Endothelial cell of umbilical vein (primary cell): ENCODE data around the gene GSK3A. TPM values are rescaled to one million over a fixed set of nuclear protein-coding genes. Genes with fewer than 3 reads are reported as not detected.
A peak's percentile ranks its signal among the peaks of the same experiment; 100 is the strongest.

Experiments
- BruUV-seq: library from RNA; stranded (reverse); fragments of 400-500 nt; replicated peaks from 2 replicates; lab custom pipeline; 2021; lab: Mats Ljungman, UMichigan
- CTCF ChIA-PET: fragments of 300-600, 350-600 bp; sonication (Branson Sonifier 250); formaldehyde crosslinking; loops from one replicate; lab custom pipeline; 2021; ENCODE audit warnings: antibody characterized with exemption, inconsistent platforms; lab: Charles Lee
- POLR2A ChIA-PET: fragments of 300-600, 350-600 bp; sonication (Branson Sonifier 250); formaldehyde crosslinking; loops from one replicate; lab custom pipeline; 2021; ENCODE audit warnings: antibody characterized with exemption, inconsistent platforms; lab: Charles Lee
- DNase-seq: peaks from one replicate; pipeline ENCODE4 v3.0.0-alpha.2; 2011; ENCODE audit warnings: low read depth, low spot score
- FAIRE-seq: peaks from 2 replicates; lab custom pipeline; 2011; peaks lifted over from hg19 to GRCh38; lab: Jason Lieb, UNC
- H2AFZ ChIP-seq: 2 replicates; pipeline ENCODE4 v1.6.0; 2012; ENCODE audit warnings: low read depth, low read length, control low read depth, inconsistent platforms
- H3K27ac ChIP-seq: 2 replicates; pipeline ENCODE4 v1.5.1; 2011; ENCODE audit warnings: low read depth, mild to moderate bottlenecking, control low read depth, low read length, moderate library complexity; ENCODE audit not compliant: insufficient read depth
- H3K27me3 ChIP-seq, 2 experiments: 2 replicates each; pipeline versions ENCODE4 v1.6.0 to v1.6.1; 2011; ENCODE audit warnings: low read length in 2 of 2, mixed read lengths in 1 of 2; ENCODE audit not compliant: control insufficient read depth in 2 of 2, insufficient read depth in 2 of 2
- H3K36me3 ChIP-seq, 2 experiments: 2 replicates in 1 of 2; 3 replicates in 1 of 2; pipeline ENCODE4 v1.5.1; 2011; ENCODE audit warnings: low read length in 2 of 2, mild to moderate bottlenecking in 1 of 2, moderate library complexity in 1 of 2; ENCODE audit not compliant: control insufficient read depth in 2 of 2, insufficient read depth in 2 of 2; ENCODE audit errors: extremely low read depth in 1 of 2
- H3K4me1 ChIP-seq: 3 replicates; pipeline ENCODE4 v1.5.1; 2011; ENCODE audit warnings: mild to moderate bottlenecking, low read length; ENCODE audit not compliant: control insufficient read depth, insufficient read depth; ENCODE audit errors: extremely low read depth
- H3K4me2 ChIP-seq: 2 replicates; pipeline ENCODE4 v1.6.1; 2011; ENCODE audit warnings: low read length, control low read depth, mixed read lengths; ENCODE audit not compliant: insufficient read depth
- H3K4me3 ChIP-seq, 3 experiments: fragments of 200-600 bp in 1 of 3; sonication (generic), shearing (Covaris generic) in 1 of 3; replicated peaks in 1 of 3; 2 replicates each; pipeline ENCODE4 v1.5.1; 2011 to 2016; ENCODE audit warnings: control low read depth in 3 of 3, low read length in 3 of 3, mild to moderate bottlenecking in 2 of 3, inconsistent platforms in 1 of 3, low read depth in 1 of 3, moderate library complexity in 1 of 3; ENCODE audit not compliant: insufficient read depth in 1 of 3
- H3K79me2 ChIP-seq: 2 replicates; pipeline ENCODE4 v1.6.0; 2012; ENCODE audit warnings: low read length, inconsistent platforms; ENCODE audit not compliant: control insufficient read depth, insufficient read depth
- H3K9ac ChIP-seq: replicated peaks from 2 replicates; pipeline ENCODE3; 2011; ENCODE audit warnings: low read length, control low read depth; ENCODE audit not compliant: insufficient read depth; ENCODE audit errors: extremely low read depth
- H3K9me1 ChIP-seq: replicated peaks from 3 replicates; pipeline ENCODE4 v1.6.0; 2011; ENCODE audit warnings: mild to moderate bottlenecking, low read length; ENCODE audit not compliant: control insufficient read depth, insufficient read depth; ENCODE audit errors: extremely low read depth
- H3K9me3 ChIP-seq: replicated peaks from 2 replicates; pipeline ENCODE4 v1.5.1; 2012; ENCODE audit warnings: low read length, inconsistent platforms; ENCODE audit not compliant: control insufficient read depth, insufficient read depth
- H4K20me1 ChIP-seq: replicated peaks from 2 replicates; pipeline ENCODE3; 2011; ENCODE audit warnings: mild to moderate bottlenecking, low read length; ENCODE audit not compliant: control insufficient read depth, insufficient read depth; ENCODE audit errors: extremely low read depth
- POLR2AphosphoS5 ChIP-seq: IDR thresholded peaks from 2 replicates; pipeline ENCODE4 v1.6.1; 2012; ENCODE audit warnings: low read depth, mild to moderate bottlenecking, control low read depth, low read length, moderate library complexity; ENCODE audit not compliant: insufficient read depth
- dilution Hi-C: fragments of 300-500 bp; cut with MboI; formaldehyde crosslinking; loops from one replicate; pipeline ENCODE4 v1.15.0; 2019; ENCODE audit warnings: low sequenced_read_pairs; ENCODE audit not compliant: extremely low pct_ligation_motif_present
- intact Hi-C: fragments of 100-400 bp; cut with micrococcal nuclease; formaldehyde crosslinking; loops from one replicate; pipeline ENCODE4 v1.10.0; 2022
- polyA plus RNA-seq, 4 experiments: library from polyadenylated mRNA; depleted of rRNA in 3 of 4; stranded (reverse) in 3 of 4; unstranded in 1 of 4; fragments of >200 nt; gene quantifications; 2 replicates each; pipeline versions ENCODE4 v1.2.1 to v1.2.3, GENCODE V29; 2011 to 2012; ENCODE audit warnings: missing spikeins in 1 of 4
- total RNA-seq: library from RNA; stranded (reverse); gene quantifications from 2 replicates; pipeline ENCODE4 v1.2.3, GENCODE V29; 2021
- TF ChIP-seq, protein P1 (sequence below), 2 donors: IDR thresholded peaks; 1 replicate in 1 of 2; 2 replicates in 1 of 2; pipeline ENCODE4 v1.5.1; 2011; ENCODE audit warnings: low read length in 2 of 2, mild to moderate bottlenecking in 2 of 2, moderate library complexity in 2 of 2, control low read depth in 1 of 2, inconsistent platforms in 1 of 2, low read depth in 1 of 2; ENCODE audit not compliant: insufficient read depth in 1 of 2; ENCODE audit errors: extremely low read depth in 1 of 2
- TF ChIP-seq, protein P2 (sequence below): IDR thresholded peaks from 2 replicates; pipeline ENCODE4 v1.6.1; 2011; ENCODE audit not compliant: insufficient read depth, insufficient read length

The GSK3A gene
- total and polyA plus RNA-seq, 2 donors (not counting 3 experiments of a cell fraction or from before 2014, with no cell fraction given) = 49.5 to 73.7 TPM

DNA sequence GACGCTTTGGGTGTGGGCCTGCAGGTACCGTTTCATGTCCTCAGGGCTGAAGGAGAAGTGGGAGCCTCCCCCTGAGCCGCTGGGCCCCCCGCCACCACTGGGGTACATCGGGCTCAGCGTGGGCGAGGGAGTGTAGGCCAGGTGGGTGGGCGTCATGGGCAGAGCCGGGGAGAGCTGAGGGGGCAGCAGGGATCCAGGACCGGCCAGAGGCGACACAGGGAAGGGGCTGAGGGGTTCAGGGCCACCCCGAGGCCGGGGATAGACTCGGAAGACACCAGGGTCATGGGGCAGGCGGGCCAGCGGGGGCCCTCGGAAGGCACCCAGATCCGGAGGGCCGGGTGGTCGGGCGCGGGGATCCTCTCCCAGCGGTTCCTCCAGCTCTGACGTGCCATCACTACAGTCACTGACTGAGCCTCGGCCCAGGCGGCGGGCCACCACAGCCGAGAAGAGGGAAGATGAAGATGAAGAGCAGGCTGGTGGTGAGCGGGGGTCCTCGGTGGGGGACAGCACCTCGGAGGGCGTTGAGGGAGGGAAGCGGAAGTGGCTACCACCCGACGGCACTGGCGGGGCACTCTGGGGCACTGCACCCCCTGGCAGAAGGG lies 6.8 kb upstream of the GSK3A start:
- Histone ChIP-seq H3K4me1 (peaks cover 40% of the 10 kb centered on the region), H3K79me2 (peaks cover 46% of the 10 kb centered on the region), H4K20me1 (no peaks in the 10 kb centered on the region), H3K27ac (no peak overlapping the region), H3K4me2 (no peak overlapping the region), H3K27me3 (no peaks in the 10 kb centered on the region), H3K9me3 (no peaks in the 10 kb centered on the region), H3K4me3 (no peak overlapping the region), H3K36me3 (peaks cover 7 to 27% of the 10 kb centered on the region in 2 experiments), H3K9me1 (no peaks in the 10 kb centered on the region), H3K9ac (no peak overlapping the region), H2AFZ (no peak overlapping the region)
- DNase-seq (no peak), FAIRE-seq (no peak)
- intact Hi-C loops (no loop called here), dilution Hi-C loops (no loop called here)
- TSS peak; percentile 1 for BruUV-seq
- TF ChIP-seq, protein P1, sequence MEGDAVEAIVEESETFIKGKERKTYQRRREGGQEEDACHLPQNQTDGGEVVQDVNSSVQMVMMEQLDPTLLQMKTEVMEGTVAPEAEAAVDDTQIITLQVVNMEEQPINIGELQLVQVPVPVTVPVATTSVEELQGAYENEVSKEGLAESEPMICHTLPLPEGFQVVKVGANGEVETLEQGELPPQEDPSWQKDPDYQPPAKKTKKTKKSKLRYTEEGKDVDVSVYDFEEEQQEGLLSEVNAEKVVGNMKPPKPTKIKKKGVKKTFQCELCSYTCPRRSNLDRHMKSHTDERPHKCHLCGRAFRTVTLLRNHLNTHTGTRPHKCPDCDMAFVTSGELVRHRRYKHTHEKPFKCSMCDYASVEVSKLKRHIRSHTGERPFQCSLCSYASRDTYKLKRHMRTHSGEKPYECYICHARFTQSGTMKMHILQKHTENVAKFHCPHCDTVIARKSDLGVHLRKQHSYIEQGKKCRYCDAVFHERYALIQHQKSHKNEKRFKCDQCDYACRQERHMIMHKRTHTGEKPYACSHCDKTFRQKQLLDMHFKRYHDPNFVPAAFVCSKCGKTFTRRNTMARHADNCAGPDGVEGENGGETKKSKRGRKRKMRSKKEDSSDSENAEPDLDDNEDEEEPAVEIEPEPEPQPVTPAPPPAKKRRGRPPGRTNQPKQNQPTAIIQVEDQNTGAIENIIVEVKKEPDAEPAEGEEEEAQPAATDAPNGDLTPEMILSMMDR (IDR thresholded peaks at IDR 0.05; ENCODE audit: extremely low read depth in 1 of 2, insufficient read depth in 1 of 2, low read depth in 1 of 2, low read length in 2 of 2) = no peak
- TF ChIP-seq POLR2AphosphoS5 = no peak
- TF ChIP-seq, protein P2, sequence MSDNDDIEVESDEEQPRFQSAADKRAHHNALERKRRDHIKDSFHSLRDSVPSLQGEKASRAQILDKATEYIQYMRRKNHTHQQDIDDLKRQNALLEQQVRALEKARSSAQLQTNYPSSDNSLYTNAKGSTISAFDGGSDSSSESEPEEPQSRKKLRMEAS = no peak
- ChIA-PET CTCF (interaction anchor here (11.8 kb wide), 1 partner anchor 30 kb away, joined by 365 read pairs; no protein-coding TSS in a partner anchor), POLR2A (interaction anchor here (1.1 kb wide), 1 partner anchor 33 kb away, joined by 3 read pairs; no protein-coding TSS in a partner anchor)
